Nephron (organoid): ENCODE measurements around the gene PCSK9.
A peak's percentile ranks its signal among the peaks of the same experiment; 100 is the strongest.

ENCODE experiments used
- H3K27ac Mint-ChIP-seq, 3 experiments: 2 replicates each; pipeline ENCODE4 v1.8.0; 2020; ENCODE audit warnings: mixed read lengths in 3 of 3, mild to moderate bottlenecking in 2 of 3, moderate library complexity in 1 of 3
- H3K27me3 Mint-ChIP-seq: 2 replicates; pipeline ENCODE4 v1.8.0; 2021; ENCODE audit warnings: low read depth, mild to moderate bottlenecking, moderate library complexity, mixed read lengths
- H3K36me3 Mint-ChIP-seq: 2 replicates; pipeline ENCODE4 v1.8.0; 2020; ENCODE audit warnings: low read depth, mixed read lengths
- H3K4me1 Mint-ChIP-seq: 2 replicates; pipeline ENCODE4 v1.8.0; 2020; ENCODE audit warnings: mixed read lengths
- H3K4me3 Mint-ChIP-seq, 3 experiments: 2 replicates each; pipeline ENCODE4 v1.8.0; 2020; ENCODE audit warnings: mild to moderate bottlenecking in 3 of 3, mixed read lengths in 3 of 3, moderate library complexity in 2 of 3
- H3K9me3 Mint-ChIP-seq: 2 replicates; pipeline ENCODE4 v1.8.0; 2020; ENCODE audit warnings: mixed read lengths
- CTCF ChIP-seq, 3 experiments: fragments of 200-600 bp; sonication (generic); IDR thresholded peaks; one replicate each; pipeline ENCODE4 v1.5.0; 2021; ENCODE audit warnings: antibody characterized with exemption in 3 of 3; ENCODE audit not compliant: unreplicated experiment in 3 of 3

Gene PCSK9

GRCh38 chr1:54994355-54994990, 44.9 kb upstream of the PCSK9 start:
- TF ChIP-seq CTCF (IDR thresholded peaks at IDR 0.05; ENCODE audit: unreplicated experiment in 3 of 3): no peak
- peak overlapping the region in 1 of 3 experiments; percentile 1 for H3K4me3 Mint-ChIP-seq

GRCh38 chr1:54995013-54995760, 44.2 kb upstream of the PCSK9 start:
- H3K9me3 Mint-ChIP-seq: peaks cover 3% of the 10 kb centered on the region
- peak overlapping the region in 1 of 3 experiments; percentile 34 for H3K27ac Mint-ChIP-seq
- no peak for TF ChIP-seq CTCF (IDR thresholded peaks at IDR 0.05; ENCODE audit: unreplicated experiment in 3 of 3)
- H3K4me1 Mint-ChIP-seq: peaks cover 15% of the 10 kb centered on the region
- H3K36me3 Mint-ChIP-seq: no peaks in the 10 kb centered on the region
- peaks cover 74% of the 10 kb centered on the region for H3K27me3 Mint-ChIP-seq
- peak overlapping the region in 1 of 3 experiments; percentile 18 for H3K4me3 Mint-ChIP-seq

More at GRCh38 chr1:54994355-54994990, 44.9 kb upstream of the PCSK9 start:
- H3K36me3 Mint-ChIP-seq: no peaks in the 10 kb centered on the region
- H3K27me3 Mint-ChIP-seq: peaks cover 68% of the 10 kb centered on the region
- H3K4me1 Mint-ChIP-seq: peaks cover 15% of the 10 kb centered on the region
- H3K9me3 Mint-ChIP-seq: peaks cover 3% of the 10 kb centered on the region
- H3K27ac Mint-ChIP-seq: peak overlapping the region in 1 of 3 experiments; percentile 85

GRCh38 chr1:54995835-54996234, 43.5 kb upstream of the PCSK9 start:
- no peaks in the 10 kb centered on the region for H3K36me3 Mint-ChIP-seq
- H3K4me1 Mint-ChIP-seq: peaks cover 15% of the 10 kb centered on the region
- H3K27me3 Mint-ChIP-seq: peaks cover 74% of the 10 kb centered on the region
- TF ChIP-seq CTCF (IDR thresholded peaks at IDR 0.05; ENCODE audit: unreplicated experiment in 3 of 3): no peak
- peaks cover 3% of the 10 kb centered on the region for H3K9me3 Mint-ChIP-seq
- no peak overlapping the region for H3K4me3 Mint-ChIP-seq
- H3K27ac Mint-ChIP-seq: no peak overlapping the region

- H3K27ac Mint-ChIP-seq: no peak overlapping the region
- H3K4me1 Mint-ChIP-seq: peaks cover 15% of the 10 kb centered on the region
- peaks cover 3% of the 10 kb centered on the region for H3K9me3 Mint-ChIP-seq
- no peaks in the 10 kb centered on the region for H3K36me3 Mint-ChIP-seq
- H3K4me3 Mint-ChIP-seq: peak overlapping the region; percentile 8 to 59 (median 58)
- TF ChIP-seq CTCF (IDR thresholded peaks at IDR 0.05; ENCODE audit: unreplicated experiment in 3 of 3): peak; percentile 63 to 71 (median 63)
- H3K27me3 Mint-ChIP-seq: peaks cover 74% of the 10 kb centered on the region
Observed at GRCh38 chr1:54996359-54996868, 42.9 kb upstream of the PCSK9 start.

GRCh38 chr1:54996869-54997710, 42.3 kb upstream of the PCSK9 start:
- no peak for TF ChIP-seq CTCF (IDR thresholded peaks at IDR 0.05; ENCODE audit: unreplicated experiment in 3 of 3)
- peak overlapping the region in 1 of 3 experiments; percentile 24 for H3K27ac Mint-ChIP-seq
- peak overlapping the region; percentile 8 to 59 (median 24) for H3K4me3 Mint-ChIP-seq
- peaks cover 69% of the 10 kb centered on the region for H3K27me3 Mint-ChIP-seq
- H3K9me3 Mint-ChIP-seq: peaks cover 3% of the 10 kb centered on the region
- H3K4me1 Mint-ChIP-seq: peaks cover 15% of the 10 kb centered on the region
- no peaks in the 10 kb centered on the region for H3K36me3 Mint-ChIP-seq
